ENCODE data around the gene ZNF446. TPM values are rescaled to one million over a fixed set of nuclear protein-coding genes. Genes with fewer than 3 reads are reported as not detected.

ZNF446 gene
- total RNA-seq, 4 donors from 2014 or later, result 14.7 to 29.8 (median 22.8) TPM

- no peak for TF ChIP-seq POLR2A (IDR thresholded peaks at IDR 0.05)
- TF ChIP-seq CTCF (IDR thresholded peaks at IDR 0.05), result no peak
- H3K4me3 ChIP-seq (ENCODE audit: low read depth, poor library complexity, severe bottlenecking), result no peak overlapping the region
- WGBS, 2 donors, result 85 to 89% methylated on average over 25 of the region's 25 CpGs
- no peak for DNase-seq (ENCODE audit: low spot score in 2 of 2)
- intact Hi-C loops (cut with DNase I; ENCODE audit: low total_unique reads), result no loop called here
Measured at GRCh38 chr19:58516246-58516836, 40.2 kb downstream of the ZNF446 start.

- WGBS, 2 donors, result 90 to 92% methylated on average over 62 to 65 of the region's 65 CpGs
- DNase-seq (ENCODE audit: low spot score in 2 of 2), result no peak
- intact Hi-C loops (cut with DNase I; ENCODE audit: low total_unique reads), result no loop called here
- no peak overlapping the region for H3K4me3 ChIP-seq (ENCODE audit: low read depth, poor library complexity, severe bottlenecking)
- TF ChIP-seq CTCF (IDR thresholded peaks at IDR 0.05) (no peak), POLR2A (IDR thresholded peaks at IDR 0.05) (no peak)
Measured at GRCh38 chr19:58516964-58517833, 41.0 kb downstream of the ZNF446 start.

- intact Hi-C loops (cut with DNase I; ENCODE audit: low total_unique reads), result no loop called here
- WGBS, 2 donors, result 4 to 5% methylated on average over 21 to 22 of the region's 22 CpGs
- peak in 1 of 2 donors; percentile 15 for DNase-seq (ENCODE audit: low spot score in 2 of 2)
- peak overlapping the region; percentile 78 for H3K4me3 ChIP-seq (ENCODE audit: low read depth, poor library complexity, severe bottlenecking)
- TF ChIP-seq CTCF (IDR thresholded peaks at IDR 0.05) (no peak), POLR2A (IDR thresholded peaks at IDR 0.05) (no peak)
Measured at GRCh38 chr19:58518256-58519086, 42.3 kb downstream of the ZNF446 start.

- 0 to 1% methylated on average over 14 of the region's 14 CpGs for WGBS, 2 donors
- no peak for TF ChIP-seq POLR2A (IDR thresholded peaks at IDR 0.05)
- TF ChIP-seq CTCF (IDR thresholded peaks at IDR 0.05), result peak in 1 of 3 donors; percentile 28
- DNase-seq (ENCODE audit: low spot score in 2 of 2), result peak in 1 of 2 donors; percentile 90
- intact Hi-C loops (cut with DNase I; ENCODE audit: low total_unique reads), result no loop called here
- peak overlapping the region; percentile 78 for H3K4me3 ChIP-seq (ENCODE audit: low read depth, poor library complexity, severe bottlenecking)
Measured at GRCh38 chr19:58519087-58519354, 42.9 kb downstream of the ZNF446 start.

GRCh38 chr19:58519355-58520256 lies 43.5 kb downstream of the ZNF446 start, which contains the start of gene ZBTB45:
TSS of gene ZBTB45 (minus strand) at chr19:58519810. CDS start at chr19:58517673, 2,137 bp downstream.
- TF ChIP-seq POLR2A (IDR thresholded peaks at IDR 0.05), result no peak
- TF ChIP-seq CTCF (IDR thresholded peaks at IDR 0.05), result peak in 1 of 3 donors; percentile 73
- whole genome bisulfite sequencing, 2 donors, result 0 to 1% methylated on average over 27 to 80 of the region's 87 CpGs
- intact Hi-C loops (cut with DNase I; ENCODE audit: low total_unique reads), result no loop called here
- peak within 1 kb of the TSS; percentile 78 for H3K4me3 ChIP-seq (ENCODE audit: low read depth, poor library complexity, severe bottlenecking)
- peak; percentile 91 to 98 for DNase-seq (ENCODE audit: low spot score in 2 of 2)
